Ascending aorta (tissue), 2 donors: Measurements from ENCODE around the gene MPHOSPH9. TPM values are rescaled to one million over a fixed set of nuclear protein-coding genes. Genes with fewer than 3 reads are reported as not detected.

Experiments used
- DNase-seq, 2 donors: peaks; one replicate each; pipeline ENCODE4 v3.0.0-alpha.2; 2019; ENCODE audit warnings: low spot score in 2 of 2
- H3K27ac ChIP-seq, 2 donors: fragments of 200-600 bp; sonication (generic); one replicate each; pipeline ENCODE4 v1.5.1; 2016 to 2017; ENCODE audit warnings: mild to moderate bottlenecking in 1 of 2
- H3K27me3 ChIP-seq: fragments of 200-600 bp; sonication (generic); one replicate; pipeline ENCODE4 v1.5.1; 2017
- H3K36me3 ChIP-seq, 2 donors: fragments of 200-600 bp; sonication (generic); one replicate each; pipeline ENCODE4 v1.5.1; 2016
- H3K4me1 ChIP-seq, 2 donors: fragments of 200-600 bp; sonication (generic); one replicate each; pipeline ENCODE4 v1.5.1; 2016 to 2017; ENCODE audit warnings: mild to moderate bottlenecking in 1 of 2
- H3K4me3 ChIP-seq, 2 donors: fragments of 200-600 bp; sonication (generic); one replicate each; pipeline ENCODE4 v1.5.1; 2016 to 2017; ENCODE audit warnings: mild to moderate bottlenecking in 1 of 2
- H3K9me3 ChIP-seq, 2 donors: fragments of 200-600 bp; sonication (generic); one replicate each; pipeline ENCODE4 v1.5.1; 2016
- intact Hi-C: fragments of 100-400 bp; cut with DNase I; formaldehyde crosslinking; loops from one replicate; pipeline ENCODE4 v1.15.1; 2023
- total RNA-seq: library from RNA; depleted of rRNA; stranded (reverse); fragments of >200 nt; gene quantifications from one replicate; pipeline ENCODE4 v1.1.0, GENCODE V29; 2016
- TF ChIP-seq, protein P1 (sequence below), 3 experiments: fragments of 200-600 bp in 2 of 3; fragments of 450-650 bp in 1 of 3; sonication (generic) in 2 of 3; IDR thresholded peaks; one replicate each; pipeline ENCODE4 v1.5.1; 2016 to 2019; ENCODE audit warnings: antibody characterized with exemption in 3 of 3, mild to moderate bottlenecking in 1 of 3, moderate library complexity in 1 of 3

MPHOSPH9 gene
- total RNA-seq, 1 donor from 2014 or later: 21.6 TPM

DNA sequence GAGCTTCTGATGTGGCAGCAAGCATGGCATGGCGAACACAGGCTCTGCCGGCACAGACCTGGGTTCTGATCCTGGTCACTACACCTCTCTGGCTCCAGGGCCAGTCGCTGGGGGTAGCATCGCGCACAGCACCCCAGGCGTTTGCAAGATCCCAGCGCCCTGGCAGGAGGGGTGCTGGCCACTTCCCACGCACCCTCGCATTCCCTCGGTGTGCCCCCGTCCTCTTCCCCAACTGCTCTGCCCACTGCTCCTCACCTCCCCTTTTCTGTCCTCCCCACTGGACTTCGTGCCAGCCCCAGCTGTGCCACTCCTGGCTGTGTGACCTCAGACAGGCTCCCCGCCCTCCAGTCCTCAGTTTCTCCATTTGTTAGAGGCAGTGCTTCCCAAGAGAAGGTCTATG, 35.9 kb upstream of the MPHOSPH9 start:
- H3K9me3 ChIP-seq: no peaks in the 10 kb centered on the region
- no peak for DNase-seq
- peaks cover 3 to 23% of the 10 kb centered on the region in 2 donors for H3K4me1 ChIP-seq
- TF ChIP-seq, protein P1, sequence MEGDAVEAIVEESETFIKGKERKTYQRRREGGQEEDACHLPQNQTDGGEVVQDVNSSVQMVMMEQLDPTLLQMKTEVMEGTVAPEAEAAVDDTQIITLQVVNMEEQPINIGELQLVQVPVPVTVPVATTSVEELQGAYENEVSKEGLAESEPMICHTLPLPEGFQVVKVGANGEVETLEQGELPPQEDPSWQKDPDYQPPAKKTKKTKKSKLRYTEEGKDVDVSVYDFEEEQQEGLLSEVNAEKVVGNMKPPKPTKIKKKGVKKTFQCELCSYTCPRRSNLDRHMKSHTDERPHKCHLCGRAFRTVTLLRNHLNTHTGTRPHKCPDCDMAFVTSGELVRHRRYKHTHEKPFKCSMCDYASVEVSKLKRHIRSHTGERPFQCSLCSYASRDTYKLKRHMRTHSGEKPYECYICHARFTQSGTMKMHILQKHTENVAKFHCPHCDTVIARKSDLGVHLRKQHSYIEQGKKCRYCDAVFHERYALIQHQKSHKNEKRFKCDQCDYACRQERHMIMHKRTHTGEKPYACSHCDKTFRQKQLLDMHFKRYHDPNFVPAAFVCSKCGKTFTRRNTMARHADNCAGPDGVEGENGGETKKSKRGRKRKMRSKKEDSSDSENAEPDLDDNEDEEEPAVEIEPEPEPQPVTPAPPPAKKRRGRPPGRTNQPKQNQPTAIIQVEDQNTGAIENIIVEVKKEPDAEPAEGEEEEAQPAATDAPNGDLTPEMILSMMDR (IDR thresholded peaks at IDR 0.05): no peak
- H3K36me3 ChIP-seq: peaks cover 8 to 17% of the 10 kb centered on the region in 2 donors
- H3K4me3 ChIP-seq: peak overlapping the region; percentile 79 to 98
- H3K27ac ChIP-seq: peak overlapping the region; percentile 80 to 83
- intact Hi-C loops: no loop called here
- no peaks in the 10 kb centered on the region for H3K27me3 ChIP-seq

DNA sequence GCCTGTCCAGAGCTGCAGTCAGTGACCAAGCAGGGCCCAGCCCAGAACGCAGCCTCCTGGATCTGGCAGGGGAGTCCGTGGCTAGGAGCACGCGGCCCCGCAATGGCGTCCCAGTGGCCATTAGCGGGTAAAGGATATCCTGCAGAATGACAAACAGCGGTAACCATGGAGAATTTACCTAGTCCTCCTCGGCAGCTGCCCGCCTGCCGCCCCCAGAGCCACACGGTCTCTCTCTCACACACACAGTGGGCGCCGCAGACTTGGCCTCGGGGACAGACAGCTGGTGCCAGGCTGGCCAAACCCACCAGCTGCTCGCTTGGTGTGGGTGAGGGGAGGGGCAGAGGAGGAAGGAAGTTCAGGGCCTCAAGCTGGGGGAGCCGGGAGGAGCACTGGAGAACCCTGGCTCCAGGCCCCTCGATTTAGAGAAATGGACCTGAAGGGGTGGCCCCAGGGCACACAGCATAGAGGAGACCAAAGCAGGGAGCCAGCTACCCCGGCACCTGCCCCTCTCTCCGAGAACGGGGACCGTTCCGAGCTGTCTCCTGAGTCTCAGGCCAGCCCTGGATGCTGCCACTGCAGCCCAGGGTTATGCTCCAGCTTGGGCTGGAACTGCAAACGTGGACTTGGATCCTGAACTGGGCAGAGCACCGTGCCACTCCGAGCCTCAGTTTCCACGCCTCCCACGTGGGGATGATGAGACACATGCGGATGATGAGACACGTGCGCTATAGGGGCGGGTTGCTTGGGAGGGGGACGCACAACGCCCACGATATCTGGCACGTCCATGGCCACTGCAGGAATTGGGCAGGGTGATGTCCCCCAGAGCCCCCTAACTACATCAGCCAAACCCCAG, 35.3 kb upstream of the MPHOSPH9 start:
- H3K9me3 ChIP-seq: no peaks in the 10 kb centered on the region
- peak overlapping the region; percentile 80 to 83 for H3K27ac ChIP-seq
- H3K4me3 ChIP-seq: no peak overlapping the region
- DNase-seq: no peak
- intact Hi-C loops: no loop called here
- no peaks in the 10 kb centered on the region for H3K27me3 ChIP-seq
- peaks cover 3 to 23% of the 10 kb centered on the region in 2 donors for H3K4me1 ChIP-seq
- H3K36me3 ChIP-seq: peaks cover 14 to 21% of the 10 kb centered on the region in 2 donors
- TF ChIP-seq, protein P1 (IDR thresholded peaks at IDR 0.05): no peak

DNA sequence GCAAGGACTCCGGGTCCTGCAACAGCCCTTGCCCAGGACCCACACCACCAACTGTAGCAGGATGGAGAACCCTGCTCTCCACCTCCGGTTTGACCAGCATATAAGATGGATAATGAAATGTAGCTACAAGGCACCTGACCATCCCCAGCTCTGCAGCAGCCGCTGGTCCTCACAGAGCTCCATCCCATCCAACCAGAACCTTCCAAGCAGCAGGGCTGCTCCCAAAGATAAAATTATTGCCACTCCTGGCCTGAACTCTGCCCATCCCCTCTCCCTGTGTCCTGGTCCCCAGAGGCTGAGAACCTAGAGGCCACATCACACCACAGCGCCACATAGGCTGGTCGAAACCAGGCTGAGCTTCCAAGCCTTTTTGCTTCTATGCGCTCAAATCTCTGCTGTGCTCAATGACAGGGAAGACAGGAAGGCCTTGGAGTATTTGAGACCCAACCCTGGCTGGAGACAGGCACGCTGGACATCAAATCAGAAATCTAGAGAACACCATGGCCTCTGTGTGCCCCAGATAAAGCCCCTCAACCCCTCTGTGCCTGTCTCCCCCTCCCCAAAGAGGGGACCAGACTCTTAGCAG, 34.5 kb upstream of the MPHOSPH9 start:
- intact Hi-C loops: no loop called here

DNA sequence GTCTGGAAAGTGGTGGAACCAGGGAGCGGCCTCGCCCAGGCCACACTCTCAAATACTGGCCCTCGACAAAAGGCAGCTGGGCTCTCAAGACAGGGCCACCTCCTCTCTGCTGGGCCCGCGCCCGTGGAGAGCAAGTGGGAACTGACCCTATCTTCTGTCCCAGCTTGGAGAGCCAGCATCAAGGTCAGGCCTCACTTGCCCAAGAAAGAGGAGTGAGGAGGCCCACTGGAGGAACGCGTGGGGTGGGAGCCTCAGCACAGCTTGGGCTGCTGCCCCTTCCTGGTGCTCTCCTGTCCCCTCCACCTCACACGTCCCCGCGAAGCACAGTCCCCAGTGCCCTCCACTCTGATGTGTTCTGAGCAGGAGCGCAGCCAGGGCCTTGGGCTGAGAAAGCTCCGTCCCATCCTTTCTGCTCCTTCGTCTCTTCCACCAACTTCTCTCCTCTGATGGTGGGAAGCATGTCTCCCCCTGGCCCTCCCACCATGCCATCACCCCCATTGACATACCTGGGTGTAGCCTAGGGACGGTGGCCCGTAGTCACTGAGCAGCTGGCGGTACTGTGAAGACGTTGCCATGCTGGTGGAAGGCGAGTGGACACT, 33.8 kb upstream of the MPHOSPH9 start:
- peaks cover 3 to 20% of the 10 kb centered on the region in 2 donors for H3K4me1 ChIP-seq
- no peak for DNase-seq
- no peak overlapping the region for H3K4me3 ChIP-seq
- H3K27me3 ChIP-seq: no peaks in the 10 kb centered on the region
- no peaks in the 10 kb centered on the region for H3K9me3 ChIP-seq
- peaks cover 23 to 31% of the 10 kb centered on the region in 2 donors for H3K36me3 ChIP-seq
- H3K27ac ChIP-seq: no peak overlapping the region
- intact Hi-C loops: no loop called here
- TF ChIP-seq, protein P1 (IDR thresholded peaks at IDR 0.05): no peak

More for the DNA sequence above, 34.5 kb upstream of the MPHOSPH9 start:
- peak overlapping the region; percentile 80 to 83 for H3K27ac ChIP-seq
- peaks cover 3 to 20% of the 10 kb centered on the region in 2 donors for H3K4me1 ChIP-seq
- H3K9me3 ChIP-seq: no peaks in the 10 kb centered on the region
- no peak for DNase-seq
- H3K36me3 ChIP-seq: peaks cover 17 to 25% of the 10 kb centered on the region in 2 donors
- H3K4me3 ChIP-seq: no peak overlapping the region
- TF ChIP-seq, protein P1 (IDR thresholded peaks at IDR 0.05): no peak
- no peaks in the 10 kb centered on the region for H3K27me3 ChIP-seq

DNA sequence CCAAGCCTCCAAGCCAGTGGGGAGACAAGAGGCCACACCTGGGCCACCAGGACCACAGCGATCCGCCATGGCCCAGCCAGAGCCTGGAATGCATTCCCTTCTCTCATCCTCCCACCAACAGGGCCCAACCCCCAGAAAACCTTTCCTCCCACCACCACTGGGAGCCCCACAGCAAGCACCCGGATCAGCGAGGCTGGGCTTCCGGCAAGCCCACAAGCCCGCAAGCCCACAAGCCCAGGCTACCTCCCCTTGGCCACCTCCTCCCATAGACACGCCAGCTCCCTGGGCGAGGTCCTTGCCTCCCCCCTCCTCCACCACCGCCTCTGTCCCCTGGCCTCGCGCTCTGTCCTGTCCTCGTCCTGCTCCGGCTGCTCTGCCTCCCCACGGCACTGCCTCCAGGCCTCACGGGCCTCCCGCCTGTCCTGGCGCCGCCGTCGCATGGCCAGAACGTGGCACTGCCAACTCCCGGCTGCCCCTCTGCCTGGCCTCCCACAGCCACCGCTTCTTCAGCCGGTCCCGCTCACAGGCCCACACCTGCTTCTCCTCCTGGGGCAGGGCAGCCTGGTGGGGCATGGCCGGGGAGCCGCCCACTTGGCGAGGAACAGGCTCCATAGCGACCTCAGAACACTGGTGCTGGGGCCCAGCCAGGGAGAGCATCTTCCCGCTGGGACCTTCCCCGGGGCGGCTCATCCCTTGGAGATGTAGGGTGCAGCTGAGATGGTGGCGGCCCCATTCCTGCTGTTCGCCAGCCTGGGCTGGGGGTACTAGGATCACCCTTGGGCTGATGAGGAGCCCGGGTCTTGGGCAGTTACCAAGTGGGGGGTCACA, 33.1 kb upstream of the MPHOSPH9 start:
- no peaks in the 10 kb centered on the region for H3K9me3 ChIP-seq
- no peak for DNase-seq
- H3K36me3 ChIP-seq: peaks cover 30 to 37% of the 10 kb centered on the region in 2 donors
- H3K27ac ChIP-seq: no peak overlapping the region
- intact Hi-C loops: no loop called here
- TF ChIP-seq, protein P1 (IDR thresholded peaks at IDR 0.05): no peak
- no peaks in the 10 kb centered on the region for H3K27me3 ChIP-seq
- peaks cover 3 to 20% of the 10 kb centered on the region in 2 donors for H3K4me1 ChIP-seq
- H3K4me3 ChIP-seq: no peak overlapping the region
